Activated CD8-positive, alpha-beta memory T cell treated with anti-CD3 and anti-CD28 coated beads, Interleukin-2, amount 10 ng/mL, durations not matched to agents 7 days and 5 days (primary cell): ENCODE results near the gene TXNIP. TPM values are rescaled to one million over a fixed set of nuclear protein-coding genes. Genes with fewer than 3 reads are reported as not detected.

Source experiments
- ATAC-seq: fragments of 150-1000 bp; cut with Tn5 transposase; one replicate; pipeline ENCODE4 v1.10.0; 2021; ENCODE audit warnings: moderate library complexity
- CTCF ChIA-PET: fragments of 350-600 bp; sonication (Branson Sonifier 250); formaldehyde crosslinking; loops from one replicate; lab custom pipeline; 2021; ENCODE audit warnings: antibody characterized with exemption; lab: Charles Lee
- DNase-seq: peaks from one replicate; pipeline ENCODE4 v3.0.0-alpha.2; 2020
- H3K27ac Mint-ChIP-seq: one replicate; pipeline ENCODE4 v1.8.0; 2021; ENCODE audit warnings: mild to moderate bottlenecking, mixed read lengths
- H3K27me3 Mint-ChIP-seq: one replicate; pipeline ENCODE4 v1.8.0; 2021; ENCODE audit warnings: mixed read lengths
- H3K36me3 Mint-ChIP-seq: one replicate; pipeline ENCODE4 v1.8.0; 2021; ENCODE audit warnings: mild to moderate bottlenecking, mixed read lengths
- H3K4me1 Mint-ChIP-seq: one replicate; pipeline ENCODE4 v1.8.0; 2021; ENCODE audit warnings: mixed read lengths
- H3K4me3 Mint-ChIP-seq: one replicate; pipeline ENCODE4 v1.8.0; 2021; ENCODE audit warnings: mild to moderate bottlenecking, moderate library complexity, mixed read lengths
- H3K9me3 Mint-ChIP-seq: one replicate; pipeline ENCODE4 v1.8.0; 2022; ENCODE audit warnings: low read depth, mixed read lengths
- total RNA-seq, 2 experiments: library from RNA; stranded (reverse); gene quantifications; one replicate each; pipeline ENCODE4 v1.2.3, GENCODE V29; 2021

TXNIP gene
- total RNA-seq, 2 experiments from 2014 or later: 127 to 207 TPM

DNA sequence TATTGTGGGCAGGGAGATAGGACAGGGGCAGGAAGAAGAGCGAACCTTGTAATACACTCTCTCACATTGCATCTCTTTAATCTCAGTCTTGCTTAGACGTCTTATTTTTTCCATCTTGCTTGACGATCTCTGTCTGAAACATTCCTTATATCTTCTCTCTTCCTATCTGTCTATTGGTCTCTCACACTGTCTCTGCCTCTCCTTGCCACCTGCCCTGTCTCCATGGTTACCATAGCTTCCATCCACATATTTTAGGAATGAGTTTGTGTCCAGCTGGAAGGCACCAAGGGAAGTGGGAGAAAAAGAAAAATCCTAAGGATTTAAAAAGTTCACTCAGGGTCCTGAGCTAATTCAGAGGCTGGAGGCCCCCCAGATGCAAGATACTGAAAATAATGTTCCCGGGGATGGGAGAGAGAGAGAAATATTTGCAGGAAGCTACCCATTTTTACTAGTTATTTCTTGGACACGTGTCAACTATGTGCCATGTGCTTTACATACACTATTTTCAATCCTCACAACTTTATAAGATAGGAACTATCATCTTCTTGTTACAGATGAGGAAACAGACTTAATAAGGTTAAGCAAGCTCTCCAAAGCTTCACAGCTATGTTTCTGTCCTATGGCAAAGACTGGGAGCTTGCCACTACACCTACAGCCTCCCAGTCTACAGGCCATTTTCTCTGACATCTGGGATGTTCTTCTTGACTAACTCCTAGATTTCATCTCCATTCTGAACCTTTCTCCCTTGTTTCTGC, 32.9 kb downstream of the TXNIP start:
- DNase-seq: no peak
- Mint-ChIP-seq H3K27me3 (no peaks in the 10 kb centered on the region), H3K36me3 (peaks cover 13% of the 10 kb centered on the region), H3K9me3 (peaks cover 2% of the 10 kb centered on the region), H3K4me3 (peak overlapping the region; percentile 86), H3K27ac (peak overlapping the region; percentile 91), H3K4me1 (peaks cover 58% of the 10 kb centered on the region)
- CTCF ChIA-PET: interaction anchor here (1.2 to 9.4 kb wide), 8 partner anchors 10 to 118 kb away, joined by 4 to 95 read pairs (median 9); partner anchors contain the start of genes NUDT17 and RBM8A
- ATAC-seq: no peak

DNA sequence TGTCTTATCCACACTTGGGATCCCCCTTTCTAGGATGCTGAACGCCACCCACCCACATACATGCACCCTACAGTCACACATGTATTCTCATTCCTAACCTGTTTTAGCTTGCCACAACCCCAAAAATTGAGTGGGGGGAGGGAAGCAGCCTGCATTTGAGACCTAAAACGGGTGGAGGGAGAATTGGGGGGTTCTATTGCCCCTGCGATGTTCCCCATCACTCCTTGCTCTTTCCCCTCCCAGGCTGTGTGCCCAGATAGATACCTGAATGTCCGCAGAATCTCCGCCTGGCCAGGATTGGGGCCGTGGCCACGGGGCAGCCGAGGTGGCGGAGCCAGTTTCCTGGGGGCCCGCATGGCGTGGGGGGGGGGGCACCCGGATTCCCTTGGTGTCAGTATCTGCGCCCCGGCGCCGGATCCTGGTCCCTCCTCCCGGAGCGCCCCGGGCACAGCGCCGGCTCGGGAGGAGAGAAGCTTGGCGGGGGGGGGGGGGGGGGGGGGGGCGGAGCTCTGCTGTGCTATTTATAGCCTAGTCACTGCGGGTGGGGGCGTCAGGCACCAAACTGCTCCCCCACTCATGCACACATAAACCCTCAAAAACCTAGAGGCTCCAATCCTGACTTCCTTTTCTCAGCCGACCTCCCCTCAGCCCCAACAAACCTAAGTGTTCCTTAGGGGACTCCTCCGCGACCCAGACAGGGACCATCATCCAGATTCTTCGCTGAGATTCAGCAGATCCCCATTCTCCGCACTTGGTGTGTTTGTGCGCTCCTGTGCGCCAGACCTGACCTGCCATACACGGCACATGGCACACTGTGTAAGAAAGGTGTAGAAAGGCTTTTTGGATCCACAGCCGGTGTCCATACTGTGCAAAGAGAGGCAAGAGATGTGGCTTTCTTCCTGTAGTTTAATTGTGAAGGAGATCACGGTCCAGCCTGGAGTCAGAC, 33.9 kb downstream of the TXNIP start:
- H3K4me3 Mint-ChIP-seq: peak overlapping the region; percentile 86
- DNase-seq (peak; percentile 51), ATAC-seq (no peak)
- no peaks in the 10 kb centered on the region for H3K27me3 Mint-ChIP-seq
- CTCF ChIA-PET: interaction anchor here (1.0 to 9.4 kb wide), 6 partner anchors 16 to 117 kb away, joined by 3 to 95 read pairs (median 8); partner anchors contain the start of genes NUDT17 and RBM8A
- peaks cover 60% of the 10 kb centered on the region for H3K4me1 Mint-ChIP-seq
- peak overlapping the region; percentile 91 for H3K27ac Mint-ChIP-seq
- H3K9me3 Mint-ChIP-seq: peaks cover under 1% of the 10 kb centered on the region
- peaks cover 7% of the 10 kb centered on the region for H3K36me3 Mint-ChIP-seq

DNA sequence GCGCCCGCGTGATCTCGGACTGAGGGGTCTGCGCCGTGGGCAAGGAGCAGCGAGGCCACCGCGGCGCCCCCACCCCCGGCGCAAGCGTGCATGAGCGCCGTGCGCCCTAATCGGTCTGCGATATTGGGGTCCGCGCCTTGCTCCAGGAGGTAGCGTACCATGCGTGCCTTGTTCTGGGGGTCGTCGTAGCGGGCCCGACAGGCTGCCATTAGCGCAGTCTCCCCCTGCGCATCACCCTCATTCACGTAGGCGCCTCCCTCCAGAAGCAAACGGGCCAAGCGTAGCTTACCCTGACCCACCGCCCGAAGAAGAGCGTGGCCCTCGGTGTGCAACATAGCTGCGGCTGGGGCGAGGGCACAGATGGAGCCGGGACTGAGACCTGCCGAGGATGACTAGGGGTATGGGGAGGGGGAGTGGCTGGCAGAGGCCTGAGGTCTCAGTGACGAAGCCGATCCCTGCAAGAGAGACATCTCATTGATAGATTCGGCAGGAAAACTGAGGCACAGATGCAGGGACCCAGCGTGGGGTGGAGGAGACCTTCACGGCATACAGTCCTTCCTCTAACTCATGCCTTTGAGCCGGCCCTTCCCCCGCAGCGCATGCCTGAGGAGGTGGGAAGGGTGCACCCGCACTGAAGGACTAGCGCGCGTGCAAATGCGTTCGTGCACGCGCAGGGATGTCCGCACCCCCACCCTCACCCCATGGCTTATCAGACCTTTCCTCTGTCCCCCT, 34.8 kb downstream of the TXNIP start:
- ATAC-seq (no peak), DNase-seq (peak; percentile 71)
- no peaks in the 10 kb centered on the region for H3K9me3 Mint-ChIP-seq
- peaks cover 61% of the 10 kb centered on the region for H3K4me1 Mint-ChIP-seq
- H3K36me3 Mint-ChIP-seq: no peaks in the 10 kb centered on the region
- CTCF ChIA-PET: interaction anchor here (1.0 to 9.4 kb wide), 5 partner anchors 17 to 116 kb away, joined by 3 to 95 read pairs (median 13); partner anchors contain the start of genes NUDT17 and RBM8A
- peak overlapping the region; percentile 82 for H3K27ac Mint-ChIP-seq
- peak overlapping the region; percentile 86 for H3K4me3 Mint-ChIP-seq
- H3K27me3 Mint-ChIP-seq: no peaks in the 10 kb centered on the region

DNA sequence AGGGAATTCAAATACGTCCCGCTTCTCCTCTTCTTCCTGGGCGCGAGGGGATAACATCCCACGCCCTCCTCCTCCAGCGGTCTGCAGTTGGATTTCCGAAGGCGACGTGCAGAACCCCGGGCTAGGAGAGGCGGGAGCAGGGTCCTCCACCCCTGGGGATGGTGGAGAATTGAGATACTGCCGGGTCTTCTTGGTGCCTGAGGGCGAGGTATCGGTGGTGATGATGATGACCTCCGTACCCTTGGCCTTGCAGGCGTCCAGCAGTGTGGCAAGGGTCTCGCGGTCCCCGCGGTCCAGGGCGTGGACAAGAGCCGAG, 35.3 kb downstream of the TXNIP start:
- ATAC-seq (no peak), DNase-seq (no peak)
- Mint-ChIP-seq H3K4me3 (peak overlapping the region; percentile 86), H3K4me1 (peaks cover 65% of the 10 kb centered on the region), H3K27me3 (no peaks in the 10 kb centered on the region), H3K9me3 (no peaks in the 10 kb centered on the region), H3K36me3 (no peaks in the 10 kb centered on the region), H3K27ac (peak overlapping the region; percentile 78)
- CTCF ChIA-PET: interaction anchor here (9.4 kb wide), 1 partner anchor 18 kb away, joined by 95 read pairs; no protein-coding TSS in a partner anchor

DNA sequence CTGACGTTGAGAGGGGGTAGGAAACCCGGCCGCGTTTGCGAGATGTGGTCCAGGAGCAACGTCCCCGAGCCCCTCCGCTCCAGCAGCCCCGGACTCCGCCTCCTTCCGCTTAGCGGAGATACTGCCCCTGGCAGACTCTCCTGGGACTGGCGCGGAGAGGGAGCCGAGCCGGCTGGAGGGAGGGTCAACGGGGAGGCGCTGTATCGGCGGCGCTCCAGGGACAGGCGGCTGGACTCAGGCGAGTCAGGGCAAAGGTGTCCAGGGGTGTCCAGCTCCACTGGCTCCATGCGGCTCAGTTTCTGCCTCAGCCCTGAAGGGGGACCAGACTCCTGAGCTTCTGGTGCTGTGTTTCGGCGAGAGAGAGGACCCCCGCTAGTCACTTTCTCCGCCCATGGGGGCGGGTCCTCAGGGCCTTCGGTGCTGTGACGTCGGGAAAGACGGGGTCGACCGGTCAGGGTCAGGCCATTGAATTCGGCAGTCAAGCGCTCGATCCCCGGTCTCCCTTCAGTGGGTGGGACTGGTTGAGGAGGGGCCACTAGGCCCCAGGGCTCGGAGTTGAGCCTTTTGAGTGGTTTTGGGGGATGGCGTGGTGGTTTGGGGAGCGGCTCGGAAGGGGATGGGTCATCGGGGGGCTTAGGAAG, 35.8 kb downstream of the TXNIP start:
- peak; percentile 71 for DNase-seq
- peaks cover 69% of the 10 kb centered on the region for H3K4me1 Mint-ChIP-seq
- peak overlapping the region; percentile 78 for H3K27ac Mint-ChIP-seq
- no peaks in the 10 kb centered on the region for H3K9me3 Mint-ChIP-seq
- CTCF ChIA-PET: interaction anchor here (0.7 to 1.3 kb wide), 2 partner anchors 16 to 115 kb away, joined by 3 to 5 read pairs; partner anchors contain the start of gene NUDT17
- no peaks in the 10 kb centered on the region for H3K36me3 Mint-ChIP-seq
- H3K4me3 Mint-ChIP-seq: peak overlapping the region; percentile 86
- H3K27me3 Mint-ChIP-seq: no peaks in the 10 kb centered on the region
- peak; percentile 9 for ATAC-seq

DNA sequence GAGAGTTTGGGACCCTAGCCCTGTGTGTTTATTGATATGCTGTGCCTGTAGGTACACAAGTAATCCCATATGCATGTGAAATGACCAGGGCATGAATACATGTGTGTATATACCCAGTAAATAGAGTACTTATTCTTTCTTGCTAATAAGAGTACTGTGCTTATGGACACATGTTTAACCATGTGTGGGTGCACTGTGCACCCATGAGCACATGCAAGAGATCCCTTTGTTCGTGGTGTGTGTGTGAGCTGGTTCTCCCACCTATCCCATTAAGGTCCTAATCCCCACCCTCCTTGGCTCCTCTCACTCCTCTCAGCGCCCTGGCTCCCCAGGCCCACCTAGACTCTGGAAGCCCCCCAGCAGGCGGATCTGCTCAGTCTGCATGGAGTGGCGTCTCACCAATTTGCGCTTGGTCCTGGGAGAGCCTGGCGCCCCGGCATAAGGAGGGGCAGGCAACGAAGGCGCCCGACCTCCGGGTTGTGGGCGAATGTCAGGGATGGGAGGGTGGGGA, 36.4 kb downstream of the TXNIP start:
- no peak overlapping the region for H3K27ac Mint-ChIP-seq
- CTCF ChIA-PET: interaction anchor here (0.7 to 4.1 kb wide), 5 partner anchors 17 to 114 kb away, joined by 3 to 30 read pairs (median 5); partner anchors contain the start of genes NUDT17 and RBM8A
- peak overlapping the region; percentile 5 for H3K4me3 Mint-ChIP-seq
- DNase-seq (no peak), ATAC-seq (no peak)
- peaks cover 70% of the 10 kb centered on the region for H3K4me1 Mint-ChIP-seq
- H3K36me3 Mint-ChIP-seq: peaks cover 2% of the 10 kb centered on the region
- no peaks in the 10 kb centered on the region for H3K9me3 Mint-ChIP-seq
- H3K27me3 Mint-ChIP-seq: no peaks in the 10 kb centered on the region

DNA sequence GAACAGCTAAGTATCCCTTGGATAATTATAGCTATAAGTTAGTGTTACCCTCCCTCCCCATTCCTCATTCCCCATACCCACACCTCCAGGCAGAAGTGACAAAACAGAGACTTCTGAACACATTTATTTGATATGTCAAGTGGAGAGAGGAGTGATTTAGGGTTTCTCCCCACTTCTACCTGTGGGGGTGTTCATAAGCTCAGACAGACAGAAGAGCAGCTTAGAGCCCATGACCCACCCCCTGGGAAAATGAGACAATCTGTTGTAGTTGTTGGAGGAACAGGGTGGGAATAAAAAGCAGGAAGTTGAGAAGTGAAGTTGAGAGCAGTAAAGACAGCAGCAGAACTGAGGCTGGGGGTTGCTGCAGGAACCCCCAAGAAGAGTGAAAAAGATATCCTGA, 37.0 kb downstream of the TXNIP start:
- H3K9me3 Mint-ChIP-seq: no peaks in the 10 kb centered on the region
- H3K27me3 Mint-ChIP-seq: no peaks in the 10 kb centered on the region
- H3K4me1 Mint-ChIP-seq: peaks cover 76% of the 10 kb centered on the region
- CTCF ChIA-PET: interaction anchor here (1.2 to 4.1 kb wide), 4 partner anchors 18 to 114 kb away, joined by 3 to 30 read pairs (median 9); partner anchors contain the start of genes NUDT17 and RBM8A
- H3K27ac Mint-ChIP-seq: no peak overlapping the region
- H3K36me3 Mint-ChIP-seq: peaks cover 4% of the 10 kb centered on the region
- ATAC-seq: no peak
- no peak for DNase-seq
- H3K4me3 Mint-ChIP-seq: peak overlapping the region; percentile 5

DNA sequence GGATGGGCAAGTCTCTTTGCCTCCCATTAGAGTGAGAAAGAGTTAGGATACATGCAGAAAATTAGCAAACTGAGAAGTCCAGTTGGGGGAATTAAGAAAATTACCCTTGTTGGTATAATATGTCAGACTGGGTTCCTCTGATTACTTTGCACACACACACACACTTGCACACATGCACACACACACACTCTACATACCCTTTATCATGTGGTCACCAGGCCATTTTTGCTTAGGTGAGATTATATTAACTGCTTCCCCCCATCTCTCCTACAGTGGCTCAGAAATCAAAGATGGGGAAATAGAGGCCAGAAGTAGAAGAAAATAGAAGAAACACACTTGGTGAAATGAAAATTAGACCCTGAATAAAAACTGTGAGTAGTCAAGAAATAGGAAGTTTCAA, 37.6 kb downstream of the TXNIP start:
- Mint-ChIP-seq H3K36me3 (peaks cover 4% of the 10 kb centered on the region), H3K9me3 (no peaks in the 10 kb centered on the region), H3K27ac (peak overlapping the region; percentile 78), H3K4me1 (peaks cover 74% of the 10 kb centered on the region), H3K27me3 (no peaks in the 10 kb centered on the region), H3K4me3 (peak overlapping the region; percentile 2)
- no peak for DNase-seq
- no peak for ATAC-seq
- CTCF ChIA-PET: interaction anchor here (1.0 to 4.1 kb wide), 10 partner anchors 18 to 113 kb away, joined by 3 to 30 read pairs (median 9); partner anchors contain the start of genes NUDT17, PIAS3, RBM8A and TXNIP

DNA sequence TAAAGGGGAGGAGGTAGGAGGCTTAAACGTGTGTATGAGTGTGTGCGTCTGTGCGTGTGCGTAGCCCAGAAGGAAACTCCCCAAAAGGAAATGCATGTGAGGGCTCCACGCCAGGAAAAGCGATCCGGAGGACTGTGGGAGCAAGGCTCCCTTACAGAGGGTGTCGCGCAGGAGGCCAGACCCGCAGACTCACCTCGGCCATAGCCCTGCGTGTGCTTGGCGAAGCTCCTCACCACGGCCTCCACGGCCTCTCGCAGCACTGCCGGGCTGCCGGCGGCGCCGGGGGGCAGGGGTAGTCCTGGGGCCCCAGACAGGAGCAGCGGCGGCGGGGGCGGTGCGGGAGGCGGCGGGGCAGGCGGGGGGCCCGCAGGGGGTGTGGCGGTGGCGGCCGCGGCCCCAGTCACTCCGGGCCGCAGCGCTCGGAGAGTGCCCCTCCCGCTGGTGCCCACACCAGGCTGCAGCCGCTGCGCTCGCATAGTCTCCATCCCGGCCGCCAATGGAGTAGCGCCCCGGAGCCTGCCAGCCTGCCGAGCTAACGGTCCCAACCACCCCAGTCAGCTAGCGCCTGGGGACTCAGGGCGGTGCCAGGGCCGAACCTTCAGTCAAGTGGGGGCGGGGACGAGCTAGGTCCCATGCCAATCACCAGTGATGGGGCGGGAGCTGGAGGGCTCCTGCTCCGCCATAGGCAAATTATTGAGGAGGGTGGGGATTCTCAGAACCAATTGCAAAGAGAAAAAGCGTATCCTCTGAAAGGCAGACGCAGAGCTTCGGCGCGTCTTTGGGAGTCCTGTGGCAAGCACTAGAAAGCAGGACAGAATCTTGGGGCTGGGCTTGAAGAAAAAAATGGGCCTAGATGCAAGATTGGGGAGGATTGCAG, 38.7 kb downstream of the TXNIP start, which contains the start of gene LIX1L:
Gene LIX1L, minus strand, starts transcription at position 575 of the 877 bp plus-strand sequence. Its CDS starts 90 bp downstream, at position 485.
- Mint-ChIP-seq H3K4me1 (peaks cover 68% of the 10 kb centered on the region), H3K27me3 (no peaks in the 10 kb centered on the region), H3K4me3 (peak within 1 kb of the TSS; percentile 91), H3K9me3 (no peaks in the 10 kb centered on the region), H3K27ac (peak within 1 kb of the TSS; percentile 86), H3K36me3 (peaks cover 9% of the 10 kb centered on the region)
- CTCF ChIA-PET: interaction anchor here (0.6 to 4.1 kb wide), 15 partner anchors 19 to 112 kb away, joined by 3 to 30 read pairs (median 6); partner anchors contain the start of genes ITGA10, NUDT17, PIAS3 and RBM8A
- ATAC-seq: peak; percentile 90
- peak; percentile 98 for DNase-seq

DNA sequence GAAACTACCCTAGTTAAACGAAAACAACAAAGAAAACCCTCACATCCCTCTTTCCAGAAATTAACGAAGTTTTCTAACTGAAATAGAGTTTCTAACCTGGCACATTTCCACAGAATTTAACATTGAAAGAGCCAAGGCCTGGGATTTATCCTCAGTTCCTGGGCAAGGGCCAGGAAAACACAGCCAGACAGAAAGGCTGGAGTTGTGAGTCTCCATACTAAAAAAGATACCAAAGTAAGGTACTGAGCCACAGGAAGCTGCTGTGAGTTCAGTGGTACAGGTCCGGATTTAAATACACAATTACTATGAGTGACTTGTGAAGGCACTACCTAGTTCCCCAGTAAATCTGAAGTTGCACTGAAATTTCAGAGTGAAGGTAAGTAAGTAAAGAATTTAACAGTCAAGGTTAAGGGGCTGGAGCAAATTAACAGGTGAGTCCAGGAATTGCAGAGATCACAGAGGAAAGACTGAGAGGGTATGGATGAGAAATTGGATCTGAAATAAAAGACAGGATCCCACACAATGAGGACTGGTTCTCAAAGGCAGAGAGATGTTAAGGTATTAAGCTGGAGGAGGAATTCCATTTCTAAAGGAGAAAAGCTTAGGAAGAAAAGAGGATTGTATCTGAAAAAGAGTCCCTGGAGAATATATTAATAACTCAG, 39.5 kb downstream of the TXNIP start:
- ATAC-seq (no peak), DNase-seq (no peak)
- CTCF ChIA-PET: interaction anchor here (0.8 to 4.1 kb wide), 11 partner anchors 20 to 111 kb away, joined by 3 to 30 read pairs (median 6); partner anchors contain the start of genes NUDT17, RBM8A and TXNIP
- H3K36me3 Mint-ChIP-seq: peaks cover 13% of the 10 kb centered on the region
- H3K9me3 Mint-ChIP-seq: no peaks in the 10 kb centered on the region
- peak overlapping the region; percentile 86 for H3K27ac Mint-ChIP-seq
- H3K27me3 Mint-ChIP-seq: no peaks in the 10 kb centered on the region
- peaks cover 68% of the 10 kb centered on the region for H3K4me1 Mint-ChIP-seq
- peak overlapping the region; percentile 91 for H3K4me3 Mint-ChIP-seq
